Esophagus muscularis mucosa (tissue), 4 donors: Measurements from ENCODE around the gene AIF1. TPM values are rescaled to one million over a fixed set of nuclear protein-coding genes. Genes with fewer than 3 reads are reported as not detected.
A peak's percentile ranks its signal among the peaks of the same experiment; 100 is the strongest.

Experiments used
- DNase-seq: peaks from one replicate; pipeline ENCODE4 v3.0.0-alpha.2; 2017; ENCODE audit errors: extremely low spot score
- H3K27ac ChIP-seq, 4 donors: fragments of 200-600 bp; sonication (generic); replicated peaks in 1 of 4; 1 replicate in 3 of 4; 2 replicates in 1 of 4; pipeline ENCODE4 v1.5.1; 2016 to 2019; ENCODE audit warnings: mild to moderate bottlenecking in 1 of 4
- H3K27me3 ChIP-seq, 4 donors: fragments of 200-600 bp; sonication (generic); one replicate each; pipeline versions ENCODE4 v1.5.1 to v1.6.0; 2016 to 2019
- H3K36me3 ChIP-seq, 4 donors: fragments of 200-600 bp; sonication (generic); one replicate each; pipeline ENCODE4 v1.5.1; 2016 to 2019
- H3K4me1 ChIP-seq, 4 donors: fragments of 200-600 bp; sonication (generic); one replicate each; pipeline ENCODE4 v1.5.1; 2016 to 2019
- H3K4me3 ChIP-seq, 4 donors: fragments of 200-600 bp; sonication (generic); 1 replicate in 2 of 4; 2 replicates in 2 of 4; pipeline ENCODE4 v1.5.1; 2016 to 2019; ENCODE audit warnings: mild to moderate bottlenecking in 4 of 4, moderate library complexity in 1 of 4
- H3K9me3 ChIP-seq, 4 donors: fragments of 200-600 bp; sonication (generic); 1 replicate in 3 of 4; 2 replicates in 1 of 4; pipeline ENCODE4 v1.5.1; 2016 to 2019
- CTCF ChIP-seq, 3 experiments: fragments of 200-600 bp in 2 of 3; fragments of 450-650 bp in 1 of 3; sonication (generic) in 2 of 3; IDR thresholded peaks; one replicate each; pipeline ENCODE4 v1.5.1; 2017 to 2019; ENCODE audit warnings: antibody characterized with exemption in 3 of 3, mild to moderate bottlenecking in 2 of 3, moderate library complexity in 1 of 3
- EP300 ChIP-seq: sonication (generic); formaldehyde crosslinking; IDR thresholded peaks from one replicate; pipeline ENCODE4 v1.6.1; 2017; ENCODE audit warnings: antibody characterized with exemption
- POLR2A ChIP-seq: fragments of 450-650 bp; IDR thresholded peaks from one replicate; pipeline ENCODE4 v1.6.1; 2017; ENCODE audit warnings: antibody characterized with exemption, moderate library complexity, mild to moderate bottlenecking, low read depth
- POLR2AphosphoS5 ChIP-seq, 2 donors: sonication (generic); formaldehyde crosslinking; IDR thresholded peaks; one replicate each; pipeline ENCODE4 v1.6.1; 2017; ENCODE audit warnings: antibody characterized with exemption in 2 of 2
- WGBS: methylation state at CpG from one replicate; pipeline ENCODE4 v1.1.5; 2018; 5-methylcytosine and 5-hydroxymethylcytosine counted together
- intact Hi-C: fragments of 100-400 bp; cut with DNase I; formaldehyde crosslinking; loops from one replicate; pipeline ENCODE4 v1.15.1; 2023
- total RNA-seq, 4 donors: library from RNA; depleted of rRNA; stranded (reverse); fragments of >200 nt; gene quantifications; one replicate each; pipeline versions ENCODE4 v1.1.0 to v1.2.1, GENCODE V29; 2016

The AIF1 gene
- total RNA-seq, 4 donors from 2014 or later = 9.4 to 41.9 (median 14.4) TPM

DNA sequence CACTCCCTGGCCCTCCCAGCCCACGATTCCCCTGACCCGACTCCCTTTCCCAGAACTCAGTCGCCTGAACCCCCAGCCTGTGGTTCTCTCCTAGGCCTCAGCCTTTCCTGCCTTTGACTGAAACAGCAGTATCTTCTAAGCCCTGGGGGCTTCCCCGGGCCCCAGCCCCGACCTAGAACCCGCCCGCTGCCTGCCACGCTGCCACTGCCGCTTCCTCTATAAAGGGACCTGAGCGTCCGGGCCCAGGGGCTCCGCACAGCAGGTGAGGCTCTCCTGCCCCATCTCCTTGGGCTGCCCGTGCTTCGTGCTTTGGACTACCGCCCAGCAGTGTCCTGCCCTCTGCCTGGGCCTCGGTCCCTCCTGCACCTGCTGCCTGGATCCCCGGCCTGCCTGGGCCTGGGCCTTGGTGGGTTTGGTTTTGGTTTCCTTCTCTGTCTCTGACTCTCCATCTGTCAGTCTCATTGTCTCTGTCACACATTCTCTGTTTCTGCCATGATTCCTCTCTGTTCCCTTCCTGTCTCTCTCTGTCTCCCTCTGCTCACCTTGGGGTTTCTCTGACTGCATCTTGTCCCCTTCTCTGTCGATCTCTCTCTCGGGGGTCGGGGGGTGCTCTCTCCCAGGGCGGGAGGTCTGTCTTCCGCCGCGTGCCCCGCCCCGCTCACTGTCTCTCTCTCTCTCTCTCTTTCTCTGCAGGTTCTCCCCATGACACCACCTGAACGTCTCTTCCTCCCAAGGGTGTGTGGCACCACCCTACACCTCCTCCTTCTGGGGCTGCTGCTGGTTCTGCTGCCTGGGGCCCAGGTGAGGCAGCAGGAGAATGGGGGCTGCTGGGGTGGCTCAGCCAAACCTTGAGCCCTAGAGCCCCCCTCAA is 42.8 kb upstream of the AIF1 start, which contains the start of gene LTA:
Gene LTA (plus strand): TSS at position 249 of the 871 bp plus-strand sequence. CDS start 454 bp downstream, at position 703.
- H3K36me3 ChIP-seq = no peaks in the 10 kb centered on the region
- H3K27me3 ChIP-seq = peaks cover 0 to 54% (median 2%) of the 10 kb centered on the region in 4 donors
- intact Hi-C loops = no loop called here
- TF ChIP-seq POLR2AphosphoS5 (IDR thresholded peaks at IDR 0.05) = no peak
- no peak for TF ChIP-seq CTCF (IDR thresholded peaks at IDR 0.05)
- no peak for TF ChIP-seq EP300
- TF ChIP-seq POLR2A = no peak
- no peak within 1 kb of the TSS for H3K4me3 ChIP-seq
- 88% methylated on average over 27 of the region's 27 CpGs for WGBS
- DNase-seq = no peak
- peaks cover 0 to 3% (median 0%) of the 10 kb centered on the region in 4 donors for H3K4me1 ChIP-seq
- no peaks in the 10 kb centered on the region for H3K9me3 ChIP-seq
- H3K27ac ChIP-seq = no peak within 1 kb of the TSS

- no peak overlapping the region for H3K27ac ChIP-seq
- no peak overlapping the region for H3K4me3 ChIP-seq
- H3K9me3 ChIP-seq = no peaks in the 10 kb centered on the region
- no peak for DNase-seq
- no peaks in the 10 kb centered on the region for H3K36me3 ChIP-seq
- TF ChIP-seq POLR2A (no peak), EP300 (no peak), CTCF (IDR thresholded peaks at IDR 0.05) (no peak), POLR2AphosphoS5 (IDR thresholded peaks at IDR 0.05) (no peak)
- whole genome bisulfite sequencing = 89% methylated on average over 9 of the region's 9 CpGs
- intact Hi-C loops = no loop called here
- H3K27me3 ChIP-seq = peaks cover 0 to 42% (median 0%) of the 10 kb centered on the region in 4 donors
- H3K4me1 ChIP-seq = peaks cover 0 to 3% (median 0%) of the 10 kb centered on the region in 4 donors
Observed at GRCh38 chr6:31573239-31574105, 41.6 kb upstream of the AIF1 start.

- Histone ChIP-seq H3K36me3 (no peaks in the 10 kb centered on the region), H3K4me3 (no peak overlapping the region), H3K4me1 (peaks cover 0 to 3% (median 0%) of the 10 kb centered on the region in 4 donors), H3K27me3 (peaks cover 0 to 33% (median 0%) of the 10 kb centered on the region in 4 donors), H3K27ac (peak overlapping the region in 2 of 4 donors; percentile 36 to 59), H3K9me3 (no peaks in the 10 kb centered on the region)
- 84% methylated on average over 14 of the region's 14 CpGs for WGBS
- intact Hi-C loops = no loop called here
- TF ChIP-seq POLR2AphosphoS5 (IDR thresholded peaks at IDR 0.05) (no peak), CTCF (IDR thresholded peaks at IDR 0.05) (no peak), EP300 (no peak), POLR2A (no peak)
- no peak for DNase-seq
Observed at GRCh38 chr6:31574106-31575061, 40.6 kb upstream of the AIF1 start.

- H3K27ac ChIP-seq = peak within 1 kb of the TSS; percentile 36 to 59 (median 43)
- TF ChIP-seq POLR2AphosphoS5 (IDR thresholded peaks at IDR 0.05) (peak in 1 of 2 donors; percentile 70), POLR2A (no peak), EP300 (no peak), CTCF (IDR thresholded peaks at IDR 0.05) (no peak)
- peak within 1 kb of the TSS; percentile 36 to 50 (median 40) for H3K4me3 ChIP-seq
- H3K4me1 ChIP-seq = peaks cover 0 to 8% (median 3%) of the 10 kb centered on the region in 4 donors
- peaks cover 0 to 24% (median 0%) of the 10 kb centered on the region in 4 donors for H3K27me3 ChIP-seq
- H3K9me3 ChIP-seq = no peaks in the 10 kb centered on the region
- 61% methylated on average over 16 of the region's 19 CpGs for WGBS
- intact Hi-C loops = no loop called here
- no peaks in the 10 kb centered on the region for H3K36me3 ChIP-seq
- DNase-seq = no peak
Observed at GRCh38 chr6:31575335-31575901, 39.6 kb upstream of the AIF1 start, which contains the start of gene TNF. Gene TNF (plus strand): TSS chr6:31575565. CDS start chr6:31575742, 177 bp downstream.
